Fibroblast of skin of abdomen (primary cell): ENCODE data around the gene DES.
A peak's percentile ranks its signal among the peaks of the same experiment; 100 is the strongest.

Experiments
- DNase-seq: peaks from one replicate; pipeline ENCODE4 v3.0.0-alpha.2; 2013

Gene DES

GRCh38 chr2:219475278-219475677 is 57.1 kb downstream of the DES start:
- no peak for DNase-seq

- peak; percentile 82 for DNase-seq
Measured at GRCh38 chr2:219475697-219476651, 57.8 kb downstream of the DES start.
